PFSK-1 (cell line): ENCODE data around the gene ABI1.

Experiments
- FOXP2 ChIP-seq: optimal IDR thresholded peaks from 2 replicates; pipeline ENCODE3; 2011; ENCODE audit warnings: borderline replicate concordance, control low read depth, inconsistent platforms; ENCODE audit not compliant: insufficient read depth; ENCODE audit errors: extremely low read length, extremely low read depth
- POLR2AphosphoS5 ChIP-seq: IDR thresholded peaks from 2 replicates; pipeline ENCODE4 v1.6.1; 2012; ENCODE audit warnings: low read depth, mild to moderate bottlenecking, control low read depth, low read length, moderate library complexity
- SIN3A ChIP-seq: IDR thresholded peaks from 2 replicates; pipeline ENCODE4 v1.6.1; 2012; ENCODE audit warnings: mild to moderate bottlenecking, low read length, moderate library complexity, borderline replicate concordance; ENCODE audit not compliant: insufficient read depth
- TAF1 ChIP-seq: IDR thresholded peaks from 2 replicates; pipeline ENCODE4 v1.6.1; 2012; ENCODE audit warnings: low read length, control low read depth, borderline replicate concordance; ENCODE audit not compliant: insufficient read depth
- TF ChIP-seq, protein P1 (sequence below), 2 experiments: IDR thresholded peaks; 2 replicates each; pipeline versions ENCODE4 v1.6.1 to v1.8.0; 2011 to 2012; ENCODE audit warnings: low read depth in 2 of 2, low read length in 2 of 2, control low read depth in 1 of 2, inconsistent platforms in 1 of 2, mild to moderate bottlenecking in 1 of 2, moderate library complexity in 1 of 2; ENCODE audit not compliant: insufficient read depth in 1 of 2

Gene ABI1

GRCh38 chr10:26777686-26778085, 83.1 kb downstream of the ABI1 start:
- TF ChIP-seq POLR2AphosphoS5, result no peak
- TF ChIP-seq SIN3A, result no peak

DNA sequence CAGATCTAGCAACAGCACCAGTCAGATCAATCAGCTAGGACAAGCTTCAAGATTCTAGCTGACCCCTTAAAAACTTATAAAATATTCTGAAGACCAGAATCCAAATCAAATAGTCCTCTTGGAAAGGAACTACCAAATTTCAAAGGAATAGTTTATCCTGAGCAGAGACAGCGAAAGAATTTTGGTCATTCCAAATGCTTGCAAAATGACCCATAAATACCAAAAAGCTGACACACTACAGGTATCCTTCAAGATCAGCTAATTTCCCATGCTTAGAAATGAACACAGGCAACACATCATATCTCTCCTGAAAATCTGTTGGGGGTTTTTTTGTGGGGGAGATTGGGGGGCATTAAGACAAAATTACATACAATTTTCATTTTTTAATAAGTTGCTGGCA, 84.5 kb downstream of the ABI1 start:
- TF ChIP-seq POLR2AphosphoS5 (no peak), TAF1 (no peak), FOXP2 (no peak), SIN3A (no peak)
- TF ChIP-seq, protein P1, sequence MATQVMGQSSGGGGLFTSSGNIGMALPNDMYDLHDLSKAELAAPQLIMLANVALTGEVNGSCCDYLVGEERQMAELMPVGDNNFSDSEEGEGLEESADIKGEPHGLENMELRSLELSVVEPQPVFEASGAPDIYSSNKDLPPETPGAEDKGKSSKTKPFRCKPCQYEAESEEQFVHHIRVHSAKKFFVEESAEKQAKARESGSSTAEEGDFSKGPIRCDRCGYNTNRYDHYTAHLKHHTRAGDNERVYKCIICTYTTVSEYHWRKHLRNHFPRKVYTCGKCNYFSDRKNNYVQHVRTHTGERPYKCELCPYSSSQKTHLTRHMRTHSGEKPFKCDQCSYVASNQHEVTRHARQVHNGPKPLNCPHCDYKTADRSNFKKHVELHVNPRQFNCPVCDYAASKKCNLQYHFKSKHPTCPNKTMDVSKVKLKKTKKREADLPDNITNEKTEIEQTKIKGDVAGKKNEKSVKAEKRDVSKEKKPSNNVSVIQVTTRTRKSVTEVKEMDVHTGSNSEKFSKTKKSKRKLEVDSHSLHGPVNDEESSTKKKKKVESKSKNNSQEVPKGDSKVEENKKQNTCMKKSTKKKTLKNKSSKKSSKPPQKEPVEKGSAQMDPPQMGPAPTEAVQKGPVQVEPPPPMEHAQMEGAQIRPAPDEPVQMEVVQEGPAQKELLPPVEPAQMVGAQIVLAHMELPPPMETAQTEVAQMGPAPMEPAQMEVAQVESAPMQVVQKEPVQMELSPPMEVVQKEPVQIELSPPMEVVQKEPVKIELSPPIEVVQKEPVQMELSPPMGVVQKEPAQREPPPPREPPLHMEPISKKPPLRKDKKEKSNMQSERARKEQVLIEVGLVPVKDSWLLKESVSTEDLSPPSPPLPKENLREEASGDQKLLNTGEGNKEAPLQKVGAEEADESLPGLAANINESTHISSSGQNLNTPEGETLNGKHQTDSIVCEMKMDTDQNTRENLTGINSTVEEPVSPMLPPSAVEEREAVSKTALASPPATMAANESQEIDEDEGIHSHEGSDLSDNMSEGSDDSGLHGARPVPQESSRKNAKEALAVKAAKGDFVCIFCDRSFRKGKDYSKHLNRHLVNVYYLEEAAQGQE (IDR thresholded peaks at IDR 0.05; ENCODE audit: insufficient read depth in 1 of 2, low read depth in 2 of 2, low read length in 2 of 2), result no peak

DNA sequence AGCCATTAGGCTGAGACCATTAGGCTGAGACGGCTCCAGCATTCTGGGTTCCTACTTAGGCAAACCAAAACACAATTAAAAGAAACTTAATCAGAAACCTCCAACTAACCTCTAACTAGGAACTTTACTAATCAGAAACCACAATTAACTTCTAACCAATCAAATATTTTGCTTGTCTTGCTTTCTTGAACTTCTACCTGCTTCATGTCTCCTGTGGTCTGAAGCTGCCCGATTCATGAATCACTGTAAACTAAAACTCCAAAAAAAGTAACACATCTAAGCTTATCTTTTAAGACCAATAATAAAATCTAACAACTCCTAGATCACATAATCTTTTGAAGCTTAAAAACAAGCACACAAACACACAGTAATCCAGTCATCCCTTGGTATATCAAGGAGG, 87.1 kb downstream of the ABI1 start:
- TF ChIP-seq SIN3A, result no peak
- TF ChIP-seq, protein P1 (IDR thresholded peaks at IDR 0.05; ENCODE audit: insufficient read depth in 1 of 2, low read depth in 2 of 2, low read length in 2 of 2), result no peak
- no peak for TF ChIP-seq FOXP2
- no peak for TF ChIP-seq POLR2AphosphoS5
- no peak for TF ChIP-seq TAF1

DNA sequence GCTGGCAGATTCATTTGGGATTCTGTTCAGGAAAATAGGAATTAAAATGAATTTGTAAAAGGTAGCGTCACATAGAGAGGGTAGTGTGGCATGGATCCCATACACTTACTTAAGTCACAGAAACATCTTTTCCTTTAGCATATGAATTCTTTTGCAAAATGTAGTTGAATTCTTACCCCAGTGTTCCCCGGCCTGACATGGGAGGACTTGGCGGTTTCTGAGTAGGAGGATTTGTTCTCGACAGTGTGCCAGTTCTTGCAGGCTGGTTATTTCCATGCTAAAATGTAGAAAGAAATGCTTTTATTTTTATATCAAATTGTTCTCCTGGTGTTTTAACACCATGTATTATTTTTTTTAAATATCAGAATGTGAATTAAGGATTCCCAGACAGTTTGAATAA, 90.7 kb downstream of the ABI1 start:
- TF ChIP-seq FOXP2 (no peak), POLR2AphosphoS5 (no peak), SIN3A (no peak), TAF1 (no peak)
- TF ChIP-seq, protein P1 (IDR thresholded peaks at IDR 0.05; ENCODE audit: insufficient read depth in 1 of 2, low read depth in 2 of 2, low read length in 2 of 2), result no peak

DNA sequence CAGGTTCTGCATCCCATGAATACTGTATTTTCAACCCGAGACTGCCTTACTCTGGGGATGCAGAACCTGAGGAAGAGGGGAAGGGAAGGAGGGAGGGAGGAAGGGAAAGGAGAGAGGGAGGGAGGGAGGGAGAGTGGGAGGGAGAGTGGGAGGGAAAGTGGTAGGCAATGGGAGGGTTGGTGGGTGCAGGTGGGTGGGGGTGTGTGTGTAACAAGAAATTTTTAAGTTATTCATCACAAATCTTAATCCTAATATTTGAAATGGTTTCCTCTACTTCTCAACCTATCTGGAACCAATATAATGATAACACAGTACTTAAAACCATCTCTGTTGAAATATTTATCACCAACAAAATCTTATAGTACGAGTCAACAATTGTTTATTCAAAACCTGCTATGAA, 95.2 kb downstream of the ABI1 start:
- TF ChIP-seq FOXP2, result no peak
- TF ChIP-seq, protein P1 (IDR thresholded peaks at IDR 0.05; ENCODE audit: insufficient read depth in 1 of 2, low read depth in 2 of 2, low read length in 2 of 2), result no peak
- no peak for TF ChIP-seq SIN3A
- no peak for TF ChIP-seq POLR2AphosphoS5
- no peak for TF ChIP-seq TAF1
